ENCODE data around the gene ZNF529. TPM values are rescaled to one million over a fixed set of nuclear protein-coding genes. Genes with fewer than 3 reads are reported as not detected.

ZNF529 gene
- total RNA-seq, 1 donor from 2014 or later: 18.8 TPM

DNA sequence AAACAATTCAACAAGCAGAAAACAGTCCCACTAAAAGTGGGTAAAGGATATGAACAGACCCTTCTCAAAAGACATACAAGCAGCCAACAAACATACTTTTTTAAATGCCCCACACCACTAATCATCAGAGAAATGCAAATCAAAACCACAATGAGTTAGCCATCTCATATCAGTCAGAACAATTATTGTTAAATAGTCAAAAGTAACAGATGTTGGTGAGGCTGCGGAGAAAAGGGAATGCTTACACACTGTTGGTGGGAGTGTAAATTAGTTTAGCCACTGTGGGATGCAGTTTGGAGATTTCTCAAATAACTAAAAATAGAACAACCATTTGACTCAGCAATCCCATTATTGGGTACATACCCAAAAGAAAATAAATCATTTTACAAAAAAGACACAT is 8.7 kb downstream of the ZNF529 start:
- no peak overlapping the region for H3K4me3 Mint-ChIP-seq (ENCODE audit: unreplicated experiment)
- H3K4me1 Mint-ChIP-seq (ENCODE audit: unreplicated experiment): no peaks in the 10 kb centered on the region
- H3K9me3 Mint-ChIP-seq (ENCODE audit: unreplicated experiment): peaks cover 51% of the 10 kb centered on the region
- no peak for DNase-seq (ENCODE audit: extremely low spot score, unreplicated experiment)
- TF ChIP-seq, protein P1, sequence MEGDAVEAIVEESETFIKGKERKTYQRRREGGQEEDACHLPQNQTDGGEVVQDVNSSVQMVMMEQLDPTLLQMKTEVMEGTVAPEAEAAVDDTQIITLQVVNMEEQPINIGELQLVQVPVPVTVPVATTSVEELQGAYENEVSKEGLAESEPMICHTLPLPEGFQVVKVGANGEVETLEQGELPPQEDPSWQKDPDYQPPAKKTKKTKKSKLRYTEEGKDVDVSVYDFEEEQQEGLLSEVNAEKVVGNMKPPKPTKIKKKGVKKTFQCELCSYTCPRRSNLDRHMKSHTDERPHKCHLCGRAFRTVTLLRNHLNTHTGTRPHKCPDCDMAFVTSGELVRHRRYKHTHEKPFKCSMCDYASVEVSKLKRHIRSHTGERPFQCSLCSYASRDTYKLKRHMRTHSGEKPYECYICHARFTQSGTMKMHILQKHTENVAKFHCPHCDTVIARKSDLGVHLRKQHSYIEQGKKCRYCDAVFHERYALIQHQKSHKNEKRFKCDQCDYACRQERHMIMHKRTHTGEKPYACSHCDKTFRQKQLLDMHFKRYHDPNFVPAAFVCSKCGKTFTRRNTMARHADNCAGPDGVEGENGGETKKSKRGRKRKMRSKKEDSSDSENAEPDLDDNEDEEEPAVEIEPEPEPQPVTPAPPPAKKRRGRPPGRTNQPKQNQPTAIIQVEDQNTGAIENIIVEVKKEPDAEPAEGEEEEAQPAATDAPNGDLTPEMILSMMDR (IDR thresholded peaks at IDR 0.05): no peak
- no peak overlapping the region for H3K27ac Mint-ChIP-seq (ENCODE audit: unreplicated experiment)
- H3K27me3 Mint-ChIP-seq (ENCODE audit: unreplicated experiment): no peaks in the 10 kb centered on the region
- H3K36me3 Mint-ChIP-seq (ENCODE audit: unreplicated experiment): peaks cover 82% of the 10 kb centered on the region

DNA sequence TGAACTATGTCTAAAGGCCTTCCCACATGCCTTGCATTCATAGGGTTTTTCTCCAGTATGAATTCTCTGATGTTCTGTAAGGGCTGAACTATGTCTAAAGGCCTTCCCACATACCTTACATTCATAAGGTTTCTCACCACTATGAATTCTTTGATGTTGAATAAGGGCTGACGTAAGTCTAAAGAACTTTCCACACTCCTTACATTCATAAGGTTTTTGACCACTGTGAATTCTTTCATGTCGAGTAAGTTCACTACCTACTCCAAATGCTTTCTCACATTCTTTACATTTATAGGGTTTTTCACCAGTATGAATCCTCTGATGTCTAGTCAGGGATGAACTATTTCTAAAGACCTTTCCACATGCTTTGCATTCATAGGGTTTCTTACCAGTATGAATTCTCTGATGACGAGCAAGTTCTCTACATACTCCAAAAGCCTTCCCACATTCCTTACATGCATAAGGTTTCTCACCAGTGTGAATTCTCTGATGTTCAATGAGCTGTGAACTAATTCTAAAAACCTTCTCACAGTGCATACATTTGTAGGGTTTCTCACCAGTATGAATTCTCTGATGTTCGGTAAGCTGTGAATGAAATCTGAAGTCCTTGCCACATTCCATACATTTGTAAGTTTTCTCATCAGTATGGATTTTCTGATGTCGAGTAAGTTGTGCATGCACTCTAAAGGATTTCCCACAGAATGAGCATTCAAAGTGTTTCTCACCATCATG is 25.9 kb downstream of the ZNF529 start:
- Mint-ChIP-seq H3K27me3 (ENCODE audit: unreplicated experiment) (no peaks in the 10 kb centered on the region), H3K4me3 (ENCODE audit: unreplicated experiment) (no peak overlapping the region), H3K36me3 (ENCODE audit: unreplicated experiment) (peaks cover 94% of the 10 kb centered on the region), H3K27ac (ENCODE audit: unreplicated experiment) (no peak overlapping the region), H3K9me3 (ENCODE audit: unreplicated experiment) (peaks cover 62% of the 10 kb centered on the region), H3K4me1 (ENCODE audit: unreplicated experiment) (no peaks in the 10 kb centered on the region)
- TF ChIP-seq, protein P1 (IDR thresholded peaks at IDR 0.05): no peak
- DNase-seq (ENCODE audit: extremely low spot score, unreplicated experiment): no peak

DNA sequence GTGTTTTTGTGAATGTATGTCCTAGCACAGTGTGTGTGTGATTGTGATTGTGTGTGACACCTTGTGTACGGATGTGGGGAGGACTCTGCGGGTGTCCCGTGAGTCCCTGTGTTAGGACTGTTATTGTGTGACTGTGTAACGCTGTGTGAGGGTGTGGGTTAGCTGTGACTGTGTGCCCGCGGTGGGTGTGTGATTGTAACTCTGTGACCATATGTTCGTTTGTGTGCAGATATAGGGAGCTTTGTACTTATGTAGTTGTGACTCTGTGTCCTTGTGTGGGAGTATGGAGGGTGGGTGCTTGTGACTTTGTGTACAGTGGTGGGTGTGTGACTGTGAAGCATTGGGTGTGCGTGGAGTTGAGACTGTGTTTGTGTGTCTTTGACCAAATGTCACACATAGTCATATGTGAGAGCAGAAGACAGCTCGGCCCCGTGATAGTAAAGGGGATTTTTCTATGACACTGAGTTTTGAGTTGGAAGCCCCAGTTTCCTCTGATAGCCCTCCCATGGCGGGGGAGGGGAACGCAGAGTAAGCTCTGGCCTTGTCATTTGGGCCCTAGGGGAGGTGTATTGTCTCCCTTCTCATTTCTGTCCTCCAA is 44.1 kb downstream of the ZNF529 start:
- peaks cover 32% of the 10 kb centered on the region for H3K36me3 Mint-ChIP-seq (ENCODE audit: unreplicated experiment)
- TF ChIP-seq, protein P1 (IDR thresholded peaks at IDR 0.05): no peak
- H3K4me1 Mint-ChIP-seq (ENCODE audit: unreplicated experiment): peaks cover 22% of the 10 kb centered on the region
- peak overlapping the region; percentile 100 for H3K27ac Mint-ChIP-seq (ENCODE audit: unreplicated experiment)
- peak overlapping the region; percentile 100 for H3K4me3 Mint-ChIP-seq (ENCODE audit: unreplicated experiment)
- peaks cover 4% of the 10 kb centered on the region for H3K9me3 Mint-ChIP-seq (ENCODE audit: unreplicated experiment)
- H3K27me3 Mint-ChIP-seq (ENCODE audit: unreplicated experiment): no peaks in the 10 kb centered on the region
- DNase-seq (ENCODE audit: extremely low spot score, unreplicated experiment): no peak

DNA sequence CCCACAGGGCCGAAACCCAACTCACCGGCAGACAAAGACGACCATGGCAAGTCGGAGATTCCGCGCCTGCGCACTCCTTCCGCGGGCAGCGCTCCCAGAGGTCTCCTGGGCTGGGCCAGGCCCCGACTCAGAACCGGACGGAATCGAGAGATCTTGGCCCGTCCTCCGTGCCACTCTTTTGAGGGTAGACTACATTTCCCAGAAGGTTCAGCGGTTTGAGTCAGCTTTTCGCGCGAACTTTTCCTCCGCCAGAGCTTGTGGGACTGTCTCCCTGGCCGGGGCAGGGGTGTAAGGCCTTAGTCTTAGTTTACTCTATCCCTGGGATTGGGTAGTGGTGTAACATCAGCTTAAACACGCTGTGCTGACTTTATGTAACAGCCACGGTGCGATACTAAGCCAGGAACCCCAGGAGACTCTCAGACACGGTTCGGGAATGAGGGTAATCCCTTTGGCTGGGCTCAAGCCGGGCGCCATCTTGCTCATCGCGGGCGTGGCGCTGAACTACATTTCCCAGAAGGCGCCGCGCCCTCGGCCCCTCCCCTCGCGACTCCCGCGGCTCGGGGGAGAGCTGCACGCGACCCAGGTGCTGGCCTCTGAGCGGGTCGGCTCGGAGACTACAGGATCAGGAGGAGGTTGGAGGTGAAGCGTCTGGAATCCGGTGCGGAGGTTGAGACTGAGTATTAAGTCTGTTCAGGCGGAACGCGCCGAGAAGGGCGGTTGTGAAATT is 44.7 kb downstream of the ZNF529 start, which contains the start of gene ZNF260:
Gene ZNF260 (minus strand): TSS at position 78 of the 727 bp plus-strand sequence. CDS start 13,033 bp downstream, outside the sequence.
- peak within 1 kb of the TSS; percentile 100 for H3K4me3 Mint-ChIP-seq (ENCODE audit: unreplicated experiment)
- peaks cover 22% of the 10 kb centered on the region for H3K4me1 Mint-ChIP-seq (ENCODE audit: unreplicated experiment)
- TF ChIP-seq, protein P1 (IDR thresholded peaks at IDR 0.05): no peak
- peak within 1 kb of the TSS; percentile 100 for H3K27ac Mint-ChIP-seq (ENCODE audit: unreplicated experiment)
- peaks cover 4% of the 10 kb centered on the region for H3K9me3 Mint-ChIP-seq (ENCODE audit: unreplicated experiment)
- H3K36me3 Mint-ChIP-seq (ENCODE audit: unreplicated experiment): peaks cover 30% of the 10 kb centered on the region
- H3K27me3 Mint-ChIP-seq (ENCODE audit: unreplicated experiment): no peaks in the 10 kb centered on the region
- DNase-seq (ENCODE audit: extremely low spot score, unreplicated experiment): peak; percentile 99

DNA sequence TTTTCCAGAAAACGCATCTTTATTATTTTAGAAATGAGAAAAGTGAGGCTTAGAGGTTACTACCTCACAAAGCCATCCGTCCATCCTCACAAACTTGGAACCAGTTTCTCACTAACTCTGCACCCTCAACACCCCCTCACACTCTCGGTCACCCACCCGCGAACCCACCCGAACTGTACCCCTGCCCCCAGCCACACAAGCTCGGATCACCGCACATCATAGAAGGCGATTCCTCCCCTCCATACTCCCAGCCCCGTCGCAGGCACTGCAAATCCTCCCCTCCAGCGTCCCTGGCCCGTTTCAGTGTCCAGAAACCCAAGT is 45.3 kb downstream of the ZNF529 start:
- Mint-ChIP-seq H3K36me3 (ENCODE audit: unreplicated experiment) (peaks cover 32% of the 10 kb centered on the region), H3K4me3 (ENCODE audit: unreplicated experiment) (peak overlapping the region; percentile 100), H3K9me3 (ENCODE audit: unreplicated experiment) (peaks cover 9% of the 10 kb centered on the region), H3K27me3 (ENCODE audit: unreplicated experiment) (no peaks in the 10 kb centered on the region), H3K4me1 (ENCODE audit: unreplicated experiment) (peaks cover 22% of the 10 kb centered on the region), H3K27ac (ENCODE audit: unreplicated experiment) (peak overlapping the region; percentile 100)
- TF ChIP-seq, protein P1 (IDR thresholded peaks at IDR 0.05): no peak
- DNase-seq (ENCODE audit: extremely low spot score, unreplicated experiment): no peak

Data from osteocyte (in vitro differentiated cells).